Uterus (tissue), 2 donors: ENCODE measurements around the gene PDF.

ENCODE experiments used
- POLR2A ChIP-seq, 2 donors: fragments of 450-650 bp; IDR thresholded peaks; one replicate each; pipeline ENCODE4 v1.6.1; 2016; ENCODE audit warnings: antibody characterized with exemption in 2 of 2, mild to moderate bottlenecking in 1 of 2, moderate library complexity in 1 of 2
- TF ChIP-seq, protein P1 (sequence below), 4 experiments: fragments of 200-600 bp in 2 of 4; fragments of 450-650 bp in 2 of 4; sonication (generic) in 2 of 4; IDR thresholded peaks; one replicate each; pipeline ENCODE4 v1.5.1; 2016 to 2019; ENCODE audit warnings: antibody characterized with exemption in 4 of 4, mild to moderate bottlenecking in 2 of 4, moderate library complexity in 1 of 4

DNA sequence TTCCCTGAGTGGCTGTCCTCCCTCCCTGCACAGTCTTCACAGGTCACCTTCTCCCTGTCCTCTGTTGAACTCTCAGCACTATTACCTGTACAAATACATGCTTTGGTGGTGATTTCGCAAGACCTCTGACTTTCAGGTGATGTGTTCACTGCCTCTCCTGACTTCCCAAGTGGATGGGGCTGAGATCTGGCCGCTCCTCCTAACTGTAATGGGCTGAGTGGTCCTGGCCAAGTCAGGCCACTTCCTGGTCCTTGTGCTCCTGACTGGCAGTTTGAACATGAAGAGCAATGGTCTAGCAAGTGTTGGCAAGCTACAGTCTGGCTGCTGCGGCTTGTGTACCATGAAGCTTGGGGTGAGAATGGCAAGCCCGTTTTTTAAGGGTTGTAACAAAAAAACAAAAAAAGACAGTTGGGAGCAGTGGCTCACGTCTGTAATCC lies 32.9 kb upstream of the PDF start:
- TF ChIP-seq, protein P1, sequence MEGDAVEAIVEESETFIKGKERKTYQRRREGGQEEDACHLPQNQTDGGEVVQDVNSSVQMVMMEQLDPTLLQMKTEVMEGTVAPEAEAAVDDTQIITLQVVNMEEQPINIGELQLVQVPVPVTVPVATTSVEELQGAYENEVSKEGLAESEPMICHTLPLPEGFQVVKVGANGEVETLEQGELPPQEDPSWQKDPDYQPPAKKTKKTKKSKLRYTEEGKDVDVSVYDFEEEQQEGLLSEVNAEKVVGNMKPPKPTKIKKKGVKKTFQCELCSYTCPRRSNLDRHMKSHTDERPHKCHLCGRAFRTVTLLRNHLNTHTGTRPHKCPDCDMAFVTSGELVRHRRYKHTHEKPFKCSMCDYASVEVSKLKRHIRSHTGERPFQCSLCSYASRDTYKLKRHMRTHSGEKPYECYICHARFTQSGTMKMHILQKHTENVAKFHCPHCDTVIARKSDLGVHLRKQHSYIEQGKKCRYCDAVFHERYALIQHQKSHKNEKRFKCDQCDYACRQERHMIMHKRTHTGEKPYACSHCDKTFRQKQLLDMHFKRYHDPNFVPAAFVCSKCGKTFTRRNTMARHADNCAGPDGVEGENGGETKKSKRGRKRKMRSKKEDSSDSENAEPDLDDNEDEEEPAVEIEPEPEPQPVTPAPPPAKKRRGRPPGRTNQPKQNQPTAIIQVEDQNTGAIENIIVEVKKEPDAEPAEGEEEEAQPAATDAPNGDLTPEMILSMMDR (IDR thresholded peaks at IDR 0.05) = no peak
- TF ChIP-seq POLR2A (IDR thresholded peaks at IDR 0.05) = no peak
